Common myeloid progenitor, CD34-positive (primary cell): ENCODE results near the gene CAMSAP3.
"Not testable (repeated sequence)": the region's sequence is repeated elsewhere in the genome, so short reads cannot be mapped to it uniquely, and the experiment has no call there.

ENCODE experiments used
- CTCF ChIA-PET: fragments of 350-600 bp; sonication (Branson Sonifier 250); formaldehyde crosslinking; loops from one replicate; lab custom pipeline; 2021; ENCODE audit warnings: antibody characterized with exemption; lab: Charles Lee
- POLR2A ChIA-PET: fragments of 350-600 bp; sonication (Branson Sonifier 250); formaldehyde crosslinking; loops from one replicate; lab custom pipeline; 2021; ENCODE audit warnings: antibody characterized with exemption; lab: Charles Lee
- DNase-seq, 3 donors: peaks; one replicate each; pipeline versions ENCODE4 v3.0.0 to v3.0.0-alpha.2; 2013
- H3K27ac ChIP-seq, 2 experiments: 1 replicate in 1 of 2; 2 replicates in 1 of 2; pipeline ENCODE4 v1.7.0; 2013; ENCODE audit warnings: inconsistent platforms in 2 of 2, low read length in 2 of 2, mild to moderate bottlenecking in 2 of 2, low read depth in 1 of 2, moderate library complexity in 1 of 2; ENCODE audit not compliant: severe bottlenecking in 2 of 2, insufficient read depth in 1 of 2, poor library complexity in 1 of 2
- H3K27me3 ChIP-seq, 5 experiments: replicated peaks in 2 of 5; 1 replicate in 3 of 5; 2 replicates in 2 of 5; pipeline versions ENCODE4 v1.6.1 to v1.7.0; 2013; ENCODE audit warnings: low read length in 4 of 5, mild to moderate bottlenecking in 2 of 5, moderate library complexity in 2 of 5, inconsistent platforms in 1 of 5; ENCODE audit not compliant: insufficient read depth in 5 of 5, control insufficient read depth in 4 of 5
- H3K36me3 ChIP-seq, 4 experiments: 1 replicate in 2 of 4; 2 replicates in 2 of 4; pipeline versions ENCODE4 v1.6.1 to v1.7.0; 2013; ENCODE audit warnings: low read length in 3 of 4, control low read depth in 1 of 4, mild to moderate bottlenecking in 1 of 4; ENCODE audit not compliant: control insufficient read depth in 4 of 4, insufficient read depth in 4 of 4
- H3K4me1 ChIP-seq, 4 experiments: 1 replicate in 3 of 4; 2 replicates in 1 of 4; pipeline versions ENCODE4 v1.6.1 to v1.7.1; 2013; ENCODE audit warnings: low read length in 3 of 4, mild to moderate bottlenecking in 3 of 4, control low read depth in 1 of 4, inconsistent platforms in 1 of 4, moderate library complexity in 1 of 4; ENCODE audit not compliant: control insufficient read depth in 4 of 4, insufficient read depth in 4 of 4; ENCODE audit errors: control extremely low read depth in 1 of 4
- H3K4me3 ChIP-seq, 7 experiments: 1 replicate in 4 of 7; 2 replicates in 3 of 7; pipeline versions ENCODE4 v1.5.1 to v1.7.0; 2013; ENCODE audit warnings: mild to moderate bottlenecking in 7 of 7, low read length in 6 of 7, moderate library complexity in 6 of 7, inconsistent platforms in 2 of 7, low read depth in 2 of 7, control low read depth in 1 of 7; ENCODE audit not compliant: insufficient read depth in 4 of 7, control insufficient read depth in 1 of 7; ENCODE audit errors: extremely low read depth in 1 of 7
- H3K9me3 ChIP-seq, 5 experiments: 1 replicate in 4 of 5; 2 replicates in 1 of 5; pipeline versions ENCODE4 v1.6.1 to v1.7.1; 2013; ENCODE audit warnings: low read length in 4 of 5, mild to moderate bottlenecking in 2 of 5, inconsistent platforms in 1 of 5, low read depth in 1 of 5, moderate library complexity in 1 of 5; ENCODE audit not compliant: control insufficient read depth in 4 of 5, insufficient read depth in 2 of 5; ENCODE audit errors: control extremely low read depth in 1 of 5
- WGBS: methylation state at CpG from one replicate; pipeline ENCODE4 v1.1.5; 2013; ENCODE audit not compliant: insufficient coverage; 5-methylcytosine and 5-hydroxymethylcytosine counted together

CAMSAP3 gene

DNA sequence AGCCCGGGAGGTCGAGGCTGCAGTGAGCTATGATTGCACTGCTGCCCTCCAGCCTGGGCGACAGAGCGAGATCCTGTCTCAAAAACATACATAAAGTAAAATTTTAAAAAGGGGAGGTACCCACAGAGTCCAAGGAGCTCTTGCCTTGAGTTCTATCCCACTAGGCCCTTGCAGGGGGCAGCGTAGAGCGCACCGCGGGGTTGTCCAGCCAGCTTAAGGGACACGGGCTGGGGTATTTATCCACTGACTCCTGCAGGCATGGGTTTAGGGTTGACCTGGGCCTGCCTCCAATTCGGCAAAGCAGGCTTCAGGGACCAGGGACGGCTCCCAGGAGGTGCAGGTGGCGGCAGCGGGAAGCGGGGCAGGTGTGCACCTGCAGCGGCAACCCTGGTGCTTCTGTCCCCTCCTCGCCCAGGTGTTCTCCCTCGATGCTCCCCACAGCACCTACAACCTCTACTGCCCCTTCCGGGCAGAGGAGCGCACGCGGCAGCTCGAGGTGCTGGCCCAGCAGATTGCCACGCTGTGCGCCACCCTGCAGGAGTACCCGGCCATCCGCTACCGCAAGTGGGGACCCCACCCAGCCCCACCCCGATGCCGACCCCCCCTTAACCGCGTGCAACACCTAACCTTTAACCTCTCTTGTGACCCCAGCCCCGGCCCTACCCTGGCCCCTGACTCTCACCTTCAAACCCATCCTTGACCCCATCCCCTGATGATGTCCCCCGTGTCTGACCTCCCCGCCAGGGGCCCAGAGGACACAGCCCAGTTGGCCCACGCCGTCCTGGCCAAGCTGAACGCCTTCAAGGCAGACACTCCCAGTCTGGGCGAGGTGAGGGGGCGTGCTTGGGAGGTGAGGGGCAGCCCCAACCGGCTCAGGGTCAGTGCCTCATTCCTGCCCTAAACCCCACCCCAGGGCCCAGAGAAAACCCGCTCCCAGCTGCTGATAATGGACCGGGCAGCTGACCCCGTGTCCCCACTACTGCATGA, 45.9 kb downstream of the CAMSAP3 start:
- Histone ChIP-seq H3K4me1 (peaks cover 0 to 27% (median 13%) of the 10 kb centered on the region in 4 experiments), H3K27me3 (no peaks in the 10 kb centered on the region), H3K4me3 (no peak overlapping the region), H3K36me3 (peaks cover 0 to 46% (median 22%) of the 10 kb centered on the region in 4 experiments), H3K27ac (no peak overlapping the region), H3K9me3 (no peaks in the 10 kb centered on the region)
- 97% methylated on average over 42 of the region's 43 CpGs for WGBS
- DNase-seq = no peak
- ChIA-PET CTCF (interaction anchor here (1.1 to 1.8 kb wide), 3 partner anchors 10 to 39 kb away, joined by 3 to 7 read pairs (median 3); partner anchors contain the start of gene TRAPPC5), POLR2A (interaction anchor here (0.5 to 1.1 kb wide), 3 partner anchors 8 to 241 kb away, joined by 3 to 5 read pairs (median 5); partner anchors contain the start of genes PET100 and XAB2)

DNA sequence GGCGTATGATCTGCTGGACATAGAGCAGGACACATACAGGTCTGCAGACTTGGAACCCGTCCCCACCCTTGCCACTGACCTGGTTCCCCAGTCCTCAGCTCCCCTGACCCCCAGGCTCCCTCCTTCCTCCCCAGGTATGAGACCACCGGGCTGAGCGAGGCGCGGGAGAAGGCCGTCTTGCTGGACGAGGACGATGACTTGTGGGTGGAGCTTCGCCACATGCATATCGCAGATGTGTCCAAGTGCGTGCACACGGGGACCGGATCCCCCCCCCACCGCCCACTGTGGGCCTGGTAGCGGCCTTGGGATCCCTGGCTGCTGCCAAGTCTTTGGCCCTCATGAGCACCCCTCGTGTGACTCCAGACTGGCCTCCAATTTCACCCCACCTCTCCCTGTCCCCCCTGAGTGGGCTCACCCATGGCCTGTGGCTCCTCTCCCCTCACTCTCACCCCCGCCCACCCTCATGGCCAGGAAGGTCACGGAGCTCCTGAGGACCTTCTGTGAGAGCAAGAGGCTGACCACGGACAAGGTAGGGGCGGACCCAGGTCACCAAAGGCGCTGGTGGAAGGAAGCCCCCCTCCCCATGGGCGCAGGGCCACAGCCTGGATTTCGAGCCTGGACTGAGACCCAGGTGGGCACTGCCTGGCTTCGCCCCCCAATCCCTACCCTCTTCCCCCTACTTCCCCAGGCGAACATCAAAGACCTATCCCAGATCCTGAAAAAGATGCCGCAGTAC, 46.8 kb downstream of the CAMSAP3 start:
- DNase-seq = no peak
- ChIA-PET POLR2A (no interaction called here), CTCF (interaction anchor here (1.8 kb wide), 1 partner anchor 9 kb away, joined by 7 read pairs; no protein-coding TSS in a partner anchor)
- Histone ChIP-seq H3K4me1 (peaks cover 0 to 23% (median 9%) of the 10 kb centered on the region in 4 experiments), H3K36me3 (peaks cover 0 to 47% (median 26%) of the 10 kb centered on the region in 4 experiments), H3K4me3 (no peak overlapping the region), H3K27ac (no peak overlapping the region), H3K9me3 (no peaks in the 10 kb centered on the region), H3K27me3 (no peaks in the 10 kb centered on the region)
- 99% methylated on average over 22 of the region's 27 CpGs for WGBS

DNA sequence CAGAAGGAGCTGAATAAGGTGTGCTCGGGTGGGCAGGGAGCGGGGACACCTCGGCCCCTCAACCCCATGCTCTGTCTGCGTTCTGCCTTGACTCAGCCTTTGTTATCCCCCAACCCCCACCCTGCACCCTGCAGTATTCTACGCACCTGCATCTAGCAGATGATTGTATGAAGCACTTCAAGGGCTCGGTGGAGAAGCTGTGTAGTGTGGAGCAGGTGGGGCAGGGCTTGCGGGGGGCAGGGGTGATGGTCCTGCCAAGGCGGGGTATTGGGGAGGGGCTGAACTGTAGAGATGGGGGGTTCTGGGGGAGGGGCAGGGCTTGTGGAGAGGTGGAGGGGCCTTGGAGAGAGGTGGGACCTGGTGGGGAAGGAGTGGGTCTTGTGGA, 47.4 kb downstream of the CAMSAP3 start:
- Histone ChIP-seq H3K27ac (no peak overlapping the region), H3K4me3 (no peak overlapping the region), H3K9me3 (no peaks in the 10 kb centered on the region), H3K27me3 (no peaks in the 10 kb centered on the region), H3K36me3 (peaks cover 0 to 49% (median 27%) of the 10 kb centered on the region in 4 experiments), H3K4me1 (peaks cover 0 to 17% (median 3%) of the 10 kb centered on the region in 4 experiments)
- 96% methylated on average over 4 of the region's 8 CpGs for WGBS
- POLR2A ChIA-PET = no interaction called here
- CTCF ChIA-PET = no interaction called here
- DNase-seq = no peak

DNA sequence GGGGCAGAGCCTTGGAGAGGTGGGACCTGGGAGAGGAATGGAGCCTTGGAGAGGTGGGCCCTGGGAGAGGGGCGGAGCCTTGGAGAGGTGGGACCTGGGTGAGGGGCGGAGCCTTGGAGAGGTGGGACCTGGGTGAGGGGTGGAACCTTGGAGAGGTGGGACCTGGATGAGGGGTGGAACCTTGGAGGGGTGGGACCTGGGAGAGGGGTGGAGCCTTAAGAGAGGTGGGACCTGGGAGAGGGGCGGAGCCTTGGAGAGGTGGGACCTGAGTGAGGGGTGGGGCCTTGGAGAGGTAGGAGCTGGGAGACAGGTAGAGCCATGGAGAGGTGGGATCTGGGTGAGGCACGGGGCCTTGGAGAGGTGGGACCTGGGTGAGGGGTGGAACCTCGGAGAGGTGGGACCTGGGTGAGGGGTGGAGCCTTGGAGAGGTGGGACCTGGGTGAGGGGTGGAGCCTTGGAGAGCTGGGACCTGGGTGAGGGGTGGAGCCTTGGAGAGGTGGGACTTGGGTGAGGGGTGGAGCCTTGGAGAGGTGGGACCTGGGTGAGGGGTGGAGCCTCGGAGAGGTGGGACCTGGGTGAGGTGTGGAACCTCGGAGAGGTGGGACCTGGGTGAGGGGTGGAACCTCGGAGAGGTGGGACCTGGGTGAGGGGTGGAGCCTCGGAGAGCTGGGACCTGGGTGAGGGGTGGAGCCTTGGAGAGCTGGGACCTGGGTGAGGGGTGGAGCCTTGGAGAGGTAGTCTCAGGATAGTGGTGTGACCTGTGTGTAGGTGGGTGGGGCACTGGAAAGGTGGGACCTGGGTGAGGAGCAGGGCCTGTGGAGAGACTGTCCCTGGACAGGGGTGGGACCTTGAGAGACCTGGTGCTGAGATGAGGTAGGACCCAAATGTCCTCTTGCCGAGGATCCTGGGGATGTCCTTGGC, 48.2 kb downstream of the CAMSAP3 start:
- Histone ChIP-seq H3K4me1 (peaks cover 0 to 16% (median 2%) of the 10 kb centered on the region in 4 experiments), H3K36me3 (peaks cover 0 to 49% (median 26%) of the 10 kb centered on the region in 4 experiments)
- H3K27ac ChIP-seq, H3K9me3 ChIP-seq, CTCF ChIA-PET, H3K27me3 ChIP-seq, H3K4me3 ChIP-seq: not testable (repeated sequence)
- peak; percentile 48 to 50 (median 49) for DNase-seq
- POLR2A ChIA-PET = interaction anchor here (0.6 kb wide), 1 partner anchor 9 kb away, joined by 3 read pairs; no protein-coding TSS in a partner anchor
- 83% methylated on average over 7 of the region's 10 CpGs for WGBS

DNA sequence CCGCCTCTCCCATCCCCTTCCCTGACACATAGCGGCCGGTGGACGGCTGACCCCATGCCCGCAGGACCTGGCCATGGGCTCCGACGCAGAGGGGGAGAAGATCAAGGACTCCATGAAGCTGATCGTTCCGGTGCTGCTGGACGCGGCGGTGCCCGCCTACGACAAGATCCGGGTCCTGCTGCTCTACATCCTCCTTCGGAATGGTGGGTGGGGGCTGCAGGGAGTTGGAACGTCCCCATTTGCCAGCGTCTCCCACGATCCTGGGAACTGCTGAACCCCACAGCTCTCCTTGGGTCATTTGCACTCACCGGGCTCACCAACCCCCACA, 48.9 kb downstream of the CAMSAP3 start:
- H3K4me1 ChIP-seq = peaks cover 0 to 16% (median 2%) of the 10 kb centered on the region in 4 experiments
- ChIA-PET CTCF (no interaction called here), POLR2A (interaction anchor here (0.6 kb wide), 1 partner anchor 8 kb away, joined by 3 read pairs; no protein-coding TSS in a partner anchor)
- no peak overlapping the region for H3K27ac ChIP-seq
- peaks cover 0 to 45% (median 24%) of the 10 kb centered on the region in 4 experiments for H3K36me3 ChIP-seq
- H3K4me3 ChIP-seq = no peak overlapping the region
- no peaks in the 10 kb centered on the region for H3K27me3 ChIP-seq
- WGBS = 100% methylated on average over 10 of the region's 20 CpGs
- H3K9me3 ChIP-seq = no peaks in the 10 kb centered on the region
- no peak for DNase-seq

DNA sequence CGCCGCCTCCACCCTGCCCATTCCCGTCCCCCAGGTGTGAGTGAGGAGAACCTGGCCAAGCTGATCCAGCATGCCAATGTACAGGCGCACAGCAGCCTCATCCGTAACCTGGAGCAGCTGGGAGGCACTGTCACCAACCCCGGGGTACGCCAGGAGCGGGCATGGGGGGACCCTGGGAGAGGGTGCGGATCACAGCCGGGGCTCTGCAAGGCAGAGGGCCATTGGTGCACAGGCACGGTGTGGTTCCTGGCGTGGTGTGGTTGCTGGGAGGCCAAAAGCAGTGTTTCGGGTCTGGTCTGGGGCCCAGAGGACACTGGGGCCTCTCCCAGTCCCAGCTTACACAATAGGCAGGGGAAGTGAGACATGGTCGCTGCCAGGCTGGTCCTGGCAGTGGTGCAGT, 49.5 kb downstream of the CAMSAP3 start:
- 96% methylated on average over 12 of the region's 14 CpGs for WGBS
- H3K36me3 ChIP-seq = peaks cover 0 to 40% (median 21%) of the 10 kb centered on the region in 4 experiments
- peak overlapping the region in 1 of 2 experiments; percentile 25 for H3K27ac ChIP-seq
- no peaks in the 10 kb centered on the region for H3K9me3 ChIP-seq
- DNase-seq = no peak
- CTCF ChIA-PET = no interaction called here
- peaks cover 0 to 16% (median 2%) of the 10 kb centered on the region in 4 experiments for H3K4me1 ChIP-seq
- POLR2A ChIA-PET = no interaction called here
- H3K4me3 ChIP-seq = no peak overlapping the region
- no peaks in the 10 kb centered on the region for H3K27me3 ChIP-seq
